HepG2 (cell line): ENCODE measurements around the gene RUVBL2. TPM values are rescaled to one million over a fixed set of nuclear protein-coding genes. Genes with fewer than 3 reads are reported as not detected.

Source experiments
- polyA plus RNA-seq, 8 experiments: library from polyadenylated mRNA; depleted of rRNA in 3 of 8; stranded (reverse) in 7 of 8; unstranded in 1 of 8; fragments of >200 nt; fragmentation: Illumina TruSeq in 4 of 8; extraction: Trizol in 4 of 8; gene quantifications; 2 replicates each; pipeline versions ENCODE4 v1.2.1 to v1.2.3, GENCODE V29; 2011 to 2016; ENCODE audit warnings: low read depth in 4 of 8, missing spikeins in 1 of 8, mixed read lengths in 1 of 8; ENCODE audit not compliant: insufficient read depth in 1 of 8
- total RNA-seq, 5 experiments: library from RNA; depleted of rRNA; stranded (reverse); fragments of >200 nt; fragmentation: Illumina TruSeq; extraction: Trizol; gene quantifications; 2 replicates each; pipeline ENCODE4 v1.2.3, GENCODE V29; 2016; ENCODE audit warnings: low read depth in 1 of 5
- TF ChIP-seq, protein P1 (sequence below): sonication (generic); formaldehyde crosslinking; IDR thresholded peaks from 2 replicates; pipeline ENCODE4 v1.4.0; 2020; ENCODE audit warnings: mild to moderate bottlenecking, missing genetic modification reagents

RUVBL2 gene
- total and polyA plus RNA-seq, 2 of the 13 experiments (the other 11 are each of a cell fraction or from before 2014, with no cell fraction given), result 120 to 122 TPM

DNA sequence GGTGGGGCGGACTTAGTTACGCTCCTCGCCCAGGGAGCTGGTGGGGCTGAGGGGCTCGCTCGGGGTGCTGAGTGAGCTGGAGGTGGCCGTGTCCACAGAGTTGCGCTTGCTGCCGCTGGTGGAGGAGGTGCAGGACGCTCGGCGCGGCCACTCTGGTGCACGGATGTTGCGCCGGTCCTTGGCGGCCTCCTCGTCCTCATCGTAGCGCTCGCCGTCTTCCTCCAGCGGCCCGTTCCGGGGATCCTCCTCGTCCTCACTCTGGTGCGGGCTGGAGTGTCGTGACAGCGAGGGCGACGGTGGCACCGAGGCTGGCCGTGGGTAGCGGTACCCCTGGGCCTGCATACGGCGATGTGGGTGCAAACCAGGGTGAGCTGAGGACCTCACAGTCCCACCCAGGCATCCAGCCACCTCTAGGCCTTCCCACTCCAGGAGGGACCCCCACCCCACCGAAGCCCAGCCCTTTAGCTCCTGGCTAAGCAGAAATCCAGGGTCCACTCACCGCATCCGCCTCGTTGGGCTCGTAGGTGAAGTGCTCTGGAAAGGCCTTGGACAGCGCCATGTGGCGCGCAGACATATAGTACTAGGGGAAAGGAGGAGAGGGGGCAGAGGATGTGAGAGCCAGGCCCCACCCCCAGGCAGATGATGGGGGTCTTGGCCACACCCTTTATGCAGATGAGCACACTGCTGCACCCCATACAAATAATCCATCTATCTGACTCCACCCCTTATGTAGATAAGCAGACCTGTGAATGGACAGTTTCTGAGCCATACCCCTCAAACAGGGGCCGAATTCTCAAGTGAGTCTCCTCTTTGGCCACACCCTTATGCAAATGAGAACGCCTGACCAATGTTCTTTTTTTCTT, 24.2 kb upstream of the RUVBL2 start (continued):
- TF ChIP-seq, protein P1, sequence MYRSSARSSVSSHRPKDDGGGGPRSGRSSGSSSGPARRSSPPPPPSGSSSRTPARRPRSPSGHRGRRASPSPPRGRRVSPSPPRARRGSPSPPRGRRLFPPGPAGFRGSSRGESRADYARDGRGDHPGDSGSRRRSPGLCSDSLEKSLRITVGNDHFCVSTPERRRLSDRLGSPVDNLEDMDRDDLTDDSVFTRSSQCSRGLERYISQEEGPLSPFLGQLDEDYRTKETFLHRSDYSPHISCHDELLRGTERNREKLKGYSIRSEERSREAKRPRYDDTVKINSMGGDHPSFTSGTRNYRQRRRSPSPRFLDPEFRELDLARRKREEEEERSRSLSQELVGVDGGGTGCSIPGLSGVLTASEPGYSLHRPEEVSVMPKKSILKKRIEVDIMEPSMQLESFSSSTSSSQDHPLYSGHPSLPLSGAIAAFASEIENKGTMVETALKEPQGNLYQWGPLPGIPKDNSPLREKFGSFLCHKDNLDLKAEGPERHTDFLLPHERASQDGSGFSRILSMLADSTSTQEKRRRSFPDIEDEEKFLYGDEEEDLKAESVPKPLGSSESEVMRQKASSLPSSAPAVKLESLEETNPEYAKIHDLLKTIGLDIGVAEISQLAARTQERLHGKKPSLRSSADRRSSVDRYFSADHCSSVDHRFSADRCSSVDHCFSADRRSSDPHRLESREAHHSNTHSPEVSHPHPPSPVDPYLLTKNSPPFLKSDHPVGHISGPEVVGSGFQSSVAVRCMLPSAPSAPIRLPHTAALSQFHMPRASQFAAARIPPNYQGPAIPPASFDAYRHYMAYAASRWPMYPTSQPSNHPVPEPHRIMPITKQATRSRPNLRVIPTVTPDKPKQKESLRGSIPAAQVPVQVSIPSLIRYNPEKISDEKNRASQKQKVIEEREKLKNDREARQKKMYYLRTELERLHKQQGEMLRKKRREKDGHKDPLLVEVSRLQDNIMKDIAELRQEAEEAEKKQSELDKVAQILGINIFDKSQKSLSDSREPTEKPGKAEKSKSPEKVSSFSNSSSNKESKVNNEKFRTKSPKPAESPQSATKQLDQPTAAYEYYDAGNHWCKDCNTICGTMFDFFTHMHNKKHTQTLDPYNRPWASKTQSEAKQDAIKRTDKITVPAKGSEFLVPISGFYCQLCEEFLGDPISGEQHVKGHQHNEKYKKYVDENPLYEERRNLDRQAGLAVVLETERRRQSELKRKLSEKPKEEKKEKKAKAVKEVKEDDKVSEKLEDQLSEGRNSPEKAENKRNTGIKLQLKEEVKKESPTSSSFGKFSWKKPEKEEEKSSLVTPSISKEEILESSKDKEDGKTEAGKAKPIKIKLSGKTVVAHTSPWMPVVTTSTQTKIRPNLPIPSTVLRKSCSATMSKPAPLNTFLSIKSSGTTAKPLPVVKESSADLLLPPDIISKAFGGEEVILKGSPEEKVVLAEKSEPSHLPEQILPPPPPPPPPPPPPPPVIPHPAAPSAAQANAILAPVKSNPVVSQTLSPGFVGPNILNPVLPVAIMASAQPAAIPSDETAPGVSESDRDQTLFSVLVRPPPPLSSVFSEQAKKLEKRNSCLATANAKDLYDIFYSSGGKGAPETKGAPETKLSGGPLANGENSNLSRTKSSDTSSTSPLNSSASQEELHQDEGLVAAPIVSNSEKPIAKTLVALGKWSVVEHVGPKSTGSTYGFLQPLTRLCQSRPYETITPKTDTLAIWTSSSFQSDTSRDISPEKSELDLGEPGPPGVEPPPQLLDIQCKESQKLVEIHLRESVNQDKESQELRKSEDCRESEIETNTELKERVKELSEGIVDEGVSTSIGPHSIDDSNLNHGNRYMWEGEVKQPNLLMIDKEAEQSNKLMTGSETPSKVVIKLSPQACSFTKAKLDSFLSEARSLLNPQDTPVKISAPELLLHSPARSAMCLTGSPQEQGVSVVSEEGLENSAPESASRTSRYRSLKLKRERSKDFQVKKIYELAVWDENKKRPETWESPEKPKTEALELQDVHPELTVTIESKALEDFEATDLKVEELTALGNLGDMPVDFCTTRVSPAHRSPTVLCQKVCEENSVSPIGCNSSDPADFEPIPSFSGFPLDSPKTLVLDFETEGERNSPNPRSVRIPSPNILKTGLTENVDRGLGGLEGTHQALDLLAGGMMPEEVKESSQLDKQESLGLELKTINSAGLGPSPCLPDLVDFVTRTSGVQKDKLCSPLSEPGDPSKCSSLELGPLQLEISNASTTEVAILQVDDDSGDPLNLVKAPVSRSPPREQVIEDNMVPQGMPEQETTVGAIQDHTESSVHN (CRISPR knock-in tag), result no peak
